Panc1 (cell line): ENCODE results near the gene TBC1D25. TPM values are rescaled to one million over a fixed set of nuclear protein-coding genes. Genes with fewer than 3 reads are reported as not detected.

Experiments
- ATAC-seq: fragments of 200-7000 bp; cut with Tn5 transposase; 2 replicates; pipeline ENCODE4 v1.9.1; 2020; ENCODE audit warnings: mild to moderate bottlenecking, moderate library complexity
- BruUV-seq: library from RNA; stranded (reverse); fragments of 400-500 nt; replicated peaks from 2 replicates; lab custom pipeline; 2021; lab: Mats Ljungman, UMichigan
- CTCF ChIA-PET: fragments of 300-600 bp; sonication (Branson Sonifier 250); formaldehyde crosslinking; loops from one replicate; lab custom pipeline; 2022; ENCODE audit warnings: antibody characterized with exemption; lab: Charles Lee
- POLR2A ChIA-PET: fragments of 300-600 bp; sonication (Branson Sonifier 250); formaldehyde crosslinking; loops from one replicate; lab custom pipeline; 2022; ENCODE audit warnings: antibody characterized with exemption; lab: Charles Lee
- DNase-seq: peaks from one replicate; pipeline ENCODE4 v3.0.0-alpha.2; 2010; ENCODE audit warnings: low read depth, low spot score
- H3K27ac ChIP-seq: 2 replicates; pipeline ENCODE4 v1.5.1; 2011; ENCODE audit warnings: mild to moderate bottlenecking, low read length, inconsistent platforms
- H3K27me3 ChIP-seq: fragments of 200-500 bp; sonication (Bioruptor generic); 2 replicates; pipeline ENCODE4 v1.6.0; 2014; ENCODE audit warnings: low read length, inconsistent platforms; ENCODE audit not compliant: control insufficient read depth, insufficient read depth
- H3K36me3 ChIP-seq: fragments of 200-500 bp; sonication (Bioruptor generic); 2 replicates; pipeline ENCODE4 v1.5.1; 2014; ENCODE audit warnings: inconsistent platforms, mild to moderate bottlenecking, low read length, moderate library complexity; ENCODE audit not compliant: control insufficient read depth, insufficient read depth
- H3K4me1 ChIP-seq: 2 replicates; pipeline ENCODE4 v1.5.1; 2011; ENCODE audit warnings: inconsistent platforms, mild to moderate bottlenecking, low read length, moderate library complexity; ENCODE audit not compliant: control insufficient read depth, insufficient read depth
- H3K4me3 ChIP-seq, 2 experiments: 2 replicates each; pipeline ENCODE4 v1.5.1; 2011 to 2012; ENCODE audit warnings: low read depth in 2 of 2, low read length in 2 of 2, mild to moderate bottlenecking in 2 of 2, inconsistent platforms in 1 of 2, moderate library complexity in 1 of 2
- H3K9me3 ChIP-seq: fragments of 200-500 bp; sonication (Bioruptor generic); 2 replicates; pipeline ENCODE4 v1.5.1; 2014; ENCODE audit warnings: low read depth, mild to moderate bottlenecking, inconsistent platforms, low read length, moderate library complexity; ENCODE audit not compliant: control insufficient read depth, insufficient read depth
- POLR2AphosphoS5 ChIP-seq: IDR thresholded peaks from 2 replicates; pipeline ENCODE4 v1.6.1; 2012; ENCODE audit warnings: mild to moderate bottlenecking, low read depth, low read length, moderate library complexity
- SIN3A ChIP-seq: IDR thresholded peaks from 2 replicates; pipeline ENCODE4 v1.6.1; 2012; ENCODE audit warnings: low read depth, mild to moderate bottlenecking, low read length, moderate library complexity, borderline replicate concordance; ENCODE audit not compliant: insufficient read depth
- TCF7L2 ChIP-seq: IDR thresholded peaks from 2 replicates; pipeline ENCODE4 v1.6.1; 2011; ENCODE audit warnings: mild to moderate bottlenecking, low read depth, low read length, inconsistent platforms
- in situ Hi-C: cut with HindIII; loops from 2 replicates; pipeline ENCODE4 v1.10.0; 2016; ENCODE audit warnings: low sequenced_read_pairs, low pct_unique_long_range_greater_than_20kb
- intact Hi-C: fragments of 100-400 bp; cut with micrococcal nuclease; formaldehyde crosslinking; loops from one replicate; pipeline ENCODE4 v1.10.0; 2022; ENCODE audit not compliant: unreplicated experiment
- total RNA-seq: library from RNA; stranded (reverse); gene quantifications from one replicate; pipeline ENCODE4 v1.2.1, GENCODE V29; 2021; ENCODE audit not compliant: unreplicated experiment
- TF ChIP-seq, protein P1 (sequence below): fragments of 450-650 bp; IDR thresholded peaks from 2 replicates; pipeline ENCODE4 v1.5.1; 2017; ENCODE audit warnings: mild to moderate bottlenecking
- TF ChIP-seq, protein P2 (sequence below), 2 experiments: IDR thresholded peaks; 2 replicates each; pipeline ENCODE4 v1.6.1; 2011 to 2012; ENCODE audit warnings: low read depth in 2 of 2, control low read depth in 1 of 2, low read length in 1 of 2, mild to moderate bottlenecking in 1 of 2, moderate library complexity in 1 of 2; ENCODE audit not compliant: insufficient read depth in 1 of 2

Gene TBC1D25
- total RNA-seq, 1 experiment from 2014 or later = 29.4 TPM

DNA sequence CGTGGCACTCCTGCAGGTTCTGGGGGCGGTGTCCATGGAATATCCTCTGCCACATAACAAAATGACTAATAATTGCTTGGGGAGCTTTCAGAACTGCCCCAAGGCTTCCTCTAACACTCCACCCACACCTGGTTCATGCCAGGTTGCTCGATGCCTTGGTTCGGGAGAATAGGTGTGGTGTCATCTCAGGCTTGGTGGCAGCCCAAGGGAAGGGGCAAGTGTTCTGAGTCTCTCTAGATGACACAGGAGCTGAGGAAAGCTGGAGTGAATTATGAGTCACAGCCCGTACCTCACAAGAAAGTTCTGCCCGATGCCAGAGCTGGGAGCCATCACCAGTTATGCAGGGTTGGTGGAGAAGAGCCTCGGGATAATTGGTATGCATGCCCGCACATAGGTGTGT is 48.9 kb upstream of the TBC1D25 start:
- no peak for DNase-seq
- Histone ChIP-seq H3K27ac (no peak overlapping the region), H3K4me3 (no peak overlapping the region)

DNA sequence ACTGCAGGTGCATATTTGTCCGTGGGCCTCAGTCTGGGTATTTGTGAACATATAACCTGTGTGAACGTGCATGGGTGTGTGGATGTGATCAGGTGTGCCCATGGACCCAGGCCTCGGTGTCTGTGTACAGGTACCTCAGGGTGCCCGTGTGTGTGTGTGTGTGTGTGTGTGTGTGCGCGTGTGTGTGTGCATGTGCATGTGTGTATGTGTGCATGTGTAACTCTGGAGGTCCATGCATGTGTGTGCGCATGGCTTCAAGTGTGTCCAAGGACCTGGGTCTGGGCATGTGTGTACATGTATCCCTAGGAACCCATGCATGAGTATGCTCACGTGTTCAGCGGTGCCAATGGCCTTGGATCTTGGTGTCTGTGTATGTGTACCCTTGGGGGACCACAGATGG is 47.7 kb upstream of the TBC1D25 start:
- ChIA-PET POLR2A (no interaction called here), CTCF (no interaction called here)
- Histone ChIP-seq H3K27me3 (no peaks in the 10 kb centered on the region), H3K4me1 (no peaks in the 10 kb centered on the region), H3K9me3 (no peaks in the 10 kb centered on the region), H3K36me3 (no peaks in the 10 kb centered on the region), H3K4me3 (no peak overlapping the region), H3K27ac (no peak overlapping the region)
- in situ Hi-C loops = no loop called here
- no peak for ATAC-seq
- intact Hi-C loops = no loop called here
- BruUV-seq = no TSS peak
- TF ChIP-seq POLR2AphosphoS5 (no peak), TCF7L2 (no peak), SIN3A (no peak)
- TF ChIP-seq, protein P1, sequence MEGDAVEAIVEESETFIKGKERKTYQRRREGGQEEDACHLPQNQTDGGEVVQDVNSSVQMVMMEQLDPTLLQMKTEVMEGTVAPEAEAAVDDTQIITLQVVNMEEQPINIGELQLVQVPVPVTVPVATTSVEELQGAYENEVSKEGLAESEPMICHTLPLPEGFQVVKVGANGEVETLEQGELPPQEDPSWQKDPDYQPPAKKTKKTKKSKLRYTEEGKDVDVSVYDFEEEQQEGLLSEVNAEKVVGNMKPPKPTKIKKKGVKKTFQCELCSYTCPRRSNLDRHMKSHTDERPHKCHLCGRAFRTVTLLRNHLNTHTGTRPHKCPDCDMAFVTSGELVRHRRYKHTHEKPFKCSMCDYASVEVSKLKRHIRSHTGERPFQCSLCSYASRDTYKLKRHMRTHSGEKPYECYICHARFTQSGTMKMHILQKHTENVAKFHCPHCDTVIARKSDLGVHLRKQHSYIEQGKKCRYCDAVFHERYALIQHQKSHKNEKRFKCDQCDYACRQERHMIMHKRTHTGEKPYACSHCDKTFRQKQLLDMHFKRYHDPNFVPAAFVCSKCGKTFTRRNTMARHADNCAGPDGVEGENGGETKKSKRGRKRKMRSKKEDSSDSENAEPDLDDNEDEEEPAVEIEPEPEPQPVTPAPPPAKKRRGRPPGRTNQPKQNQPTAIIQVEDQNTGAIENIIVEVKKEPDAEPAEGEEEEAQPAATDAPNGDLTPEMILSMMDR = no peak
- TF ChIP-seq, protein P2, sequence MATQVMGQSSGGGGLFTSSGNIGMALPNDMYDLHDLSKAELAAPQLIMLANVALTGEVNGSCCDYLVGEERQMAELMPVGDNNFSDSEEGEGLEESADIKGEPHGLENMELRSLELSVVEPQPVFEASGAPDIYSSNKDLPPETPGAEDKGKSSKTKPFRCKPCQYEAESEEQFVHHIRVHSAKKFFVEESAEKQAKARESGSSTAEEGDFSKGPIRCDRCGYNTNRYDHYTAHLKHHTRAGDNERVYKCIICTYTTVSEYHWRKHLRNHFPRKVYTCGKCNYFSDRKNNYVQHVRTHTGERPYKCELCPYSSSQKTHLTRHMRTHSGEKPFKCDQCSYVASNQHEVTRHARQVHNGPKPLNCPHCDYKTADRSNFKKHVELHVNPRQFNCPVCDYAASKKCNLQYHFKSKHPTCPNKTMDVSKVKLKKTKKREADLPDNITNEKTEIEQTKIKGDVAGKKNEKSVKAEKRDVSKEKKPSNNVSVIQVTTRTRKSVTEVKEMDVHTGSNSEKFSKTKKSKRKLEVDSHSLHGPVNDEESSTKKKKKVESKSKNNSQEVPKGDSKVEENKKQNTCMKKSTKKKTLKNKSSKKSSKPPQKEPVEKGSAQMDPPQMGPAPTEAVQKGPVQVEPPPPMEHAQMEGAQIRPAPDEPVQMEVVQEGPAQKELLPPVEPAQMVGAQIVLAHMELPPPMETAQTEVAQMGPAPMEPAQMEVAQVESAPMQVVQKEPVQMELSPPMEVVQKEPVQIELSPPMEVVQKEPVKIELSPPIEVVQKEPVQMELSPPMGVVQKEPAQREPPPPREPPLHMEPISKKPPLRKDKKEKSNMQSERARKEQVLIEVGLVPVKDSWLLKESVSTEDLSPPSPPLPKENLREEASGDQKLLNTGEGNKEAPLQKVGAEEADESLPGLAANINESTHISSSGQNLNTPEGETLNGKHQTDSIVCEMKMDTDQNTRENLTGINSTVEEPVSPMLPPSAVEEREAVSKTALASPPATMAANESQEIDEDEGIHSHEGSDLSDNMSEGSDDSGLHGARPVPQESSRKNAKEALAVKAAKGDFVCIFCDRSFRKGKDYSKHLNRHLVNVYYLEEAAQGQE (IDR thresholded peaks at IDR 0.05; ENCODE audit: insufficient read depth in 1 of 2, low read depth in 2 of 2, low read length in 1 of 2) = no peak
- DNase-seq = no peak

More for the DNA sequence above, 48.9 kb upstream of the TBC1D25 start:
- no peak for TF ChIP-seq SIN3A
- TF ChIP-seq POLR2AphosphoS5 = no peak
- no peak for TF ChIP-seq TCF7L2
- TF ChIP-seq, protein P1 = no peak
- TF ChIP-seq, protein P2 (IDR thresholded peaks at IDR 0.05; ENCODE audit: insufficient read depth in 1 of 2, low read depth in 2 of 2, low read length in 1 of 2) = no peak
- no peaks in the 10 kb centered on the region for H3K4me1 ChIP-seq
- in situ Hi-C loops (no loop called here), intact Hi-C loops (no loop called here)
- H3K27me3 ChIP-seq = no peaks in the 10 kb centered on the region
- ATAC-seq = no peak
- no peaks in the 10 kb centered on the region for H3K36me3 ChIP-seq
- ChIA-PET POLR2A (no interaction called here), CTCF (no interaction called here)
- no peaks in the 10 kb centered on the region for H3K9me3 ChIP-seq
- no TSS peak for BruUV-seq
